ACC112 (cell line): Measurements from ENCODE around the gene PMAIP1.

ENCODE experiments used
- H2AFZ ChIP-seq: fragments of 200-600 bp; sonication (generic); one replicate; pipeline ENCODE4 v1.6.0; 2017; ENCODE audit warnings: antibody characterized with exemption, low read length; ENCODE audit not compliant: unreplicated experiment
- H3K27ac ChIP-seq: fragments of 200-600 bp; sonication (generic); 2 replicates; pipeline ENCODE4 v1.5.1; 2014; ENCODE audit warnings: low read depth, mild to moderate bottlenecking, antibody characterized with exemption, low read length, moderate library complexity
- H3K27me3 ChIP-seq: fragments of 200-600 bp; sonication (generic); 2 replicates; pipeline ENCODE4 v1.6.1; 2014; ENCODE audit warnings: mild to moderate bottlenecking, antibody characterized with exemption, low read length, moderate library complexity, mixed read lengths; ENCODE audit not compliant: insufficient read depth
- H3K36me3 ChIP-seq: fragments of 200-600 bp; sonication (generic); 2 replicates; pipeline ENCODE4 v1.6.1; 2016; ENCODE audit warnings: mild to moderate bottlenecking, antibody characterized with exemption, low read length, moderate library complexity, mixed read lengths; ENCODE audit not compliant: insufficient read depth
- H3K4me1 ChIP-seq: fragments of 200-600 bp; sonication (generic); one replicate; pipeline ENCODE4 v1.6.1; 2016; ENCODE audit warnings: low read length, mixed read lengths; ENCODE audit not compliant: insufficient read depth, unreplicated experiment, control insufficient read depth
- H3K4me3 ChIP-seq: fragments of 200-600 bp; sonication (generic); 2 replicates; pipeline ENCODE4 v1.5.1; 2014; ENCODE audit warnings: mild to moderate bottlenecking, low read depth, low read length
- H3K79me2 ChIP-seq: fragments of 200-600 bp; sonication (generic); one replicate; pipeline ENCODE4 v1.6.0; 2016; ENCODE audit warnings: low read length; ENCODE audit not compliant: control insufficient read depth, unreplicated experiment, insufficient read depth

Gene PMAIP1

DNA sequence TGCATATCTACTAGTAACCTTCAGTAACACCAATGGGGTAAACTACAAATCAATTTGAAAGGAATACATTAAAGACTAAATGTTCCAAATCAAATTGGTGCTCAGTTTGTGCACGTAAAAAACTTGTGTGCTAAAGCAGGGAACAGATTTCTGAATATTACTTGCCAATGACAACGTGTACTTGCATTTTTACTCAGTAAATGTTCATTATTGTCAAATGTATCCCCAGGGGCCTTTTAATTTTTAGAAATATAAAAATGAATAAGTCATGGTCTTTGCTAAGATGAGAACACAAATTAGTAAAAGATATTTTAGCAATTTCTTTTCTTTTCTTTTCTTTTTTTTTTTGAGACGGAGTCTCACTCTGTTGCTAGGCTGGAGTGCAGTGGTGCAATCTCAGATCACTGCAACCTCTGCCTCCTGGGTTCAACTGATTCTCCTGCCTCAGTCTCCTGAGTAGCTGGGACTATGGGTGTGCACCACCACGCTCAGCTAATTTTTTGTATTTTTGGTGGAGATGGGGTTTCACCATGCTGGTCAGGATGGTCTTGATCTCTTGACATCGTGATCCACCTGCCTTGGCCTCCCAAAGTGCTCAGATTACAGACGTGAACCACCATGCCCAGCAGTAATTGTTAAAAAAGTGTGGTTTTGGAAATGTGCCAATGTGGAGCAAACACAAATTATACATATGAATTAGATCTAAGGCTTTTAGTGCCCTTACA is 52.6 kb downstream of the PMAIP1 start:
- H2AFZ ChIP-seq: no peak overlapping the region
- H3K27ac ChIP-seq: peak overlapping the region; percentile 88
- no peaks in the 10 kb centered on the region for H3K79me2 ChIP-seq
- no peaks in the 10 kb centered on the region for H3K36me3 ChIP-seq
- no peaks in the 10 kb centered on the region for H3K27me3 ChIP-seq
- H3K4me1 ChIP-seq: peaks cover 54% of the 10 kb centered on the region
- H3K4me3 ChIP-seq: no peak overlapping the region
